Endothelial cell of umbilical vein (primary cell): ENCODE data around the gene MBOAT1. TPM values are rescaled to one million over a fixed set of nuclear protein-coding genes. Genes with fewer than 3 reads are reported as not detected.

Source experiments
- BruUV-seq: library from RNA; stranded (reverse); fragments of 400-500 nt; replicated peaks from 2 replicates; lab custom pipeline; 2021; lab: Mats Ljungman, UMichigan
- CTCF ChIA-PET: fragments of 300-600, 350-600 bp; sonication (Branson Sonifier 250); formaldehyde crosslinking; loops from one replicate; lab custom pipeline; 2021; ENCODE audit warnings: antibody characterized with exemption, inconsistent platforms; lab: Charles Lee
- POLR2A ChIA-PET: fragments of 300-600, 350-600 bp; sonication (Branson Sonifier 250); formaldehyde crosslinking; loops from one replicate; lab custom pipeline; 2021; ENCODE audit warnings: antibody characterized with exemption, inconsistent platforms; lab: Charles Lee
- DNase-seq: peaks from one replicate; pipeline ENCODE4 v3.0.0-alpha.2; 2011; ENCODE audit warnings: low read depth, low spot score
- FAIRE-seq: peaks from 2 replicates; lab custom pipeline; 2011; peaks lifted over from hg19 to GRCh38; lab: Jason Lieb, UNC
- H2AFZ ChIP-seq: 2 replicates; pipeline ENCODE4 v1.6.0; 2012; ENCODE audit warnings: low read depth, low read length, control low read depth, inconsistent platforms
- H3K27ac ChIP-seq: 2 replicates; pipeline ENCODE4 v1.5.1; 2011; ENCODE audit warnings: low read depth, mild to moderate bottlenecking, control low read depth, low read length, moderate library complexity; ENCODE audit not compliant: insufficient read depth
- H3K27me3 ChIP-seq, 2 experiments: 2 replicates each; pipeline versions ENCODE4 v1.6.0 to v1.6.1; 2011; ENCODE audit warnings: low read length in 2 of 2, mixed read lengths in 1 of 2; ENCODE audit not compliant: control insufficient read depth in 2 of 2, insufficient read depth in 2 of 2
- H3K36me3 ChIP-seq, 2 experiments: 2 replicates in 1 of 2; 3 replicates in 1 of 2; pipeline ENCODE4 v1.5.1; 2011; ENCODE audit warnings: low read length in 2 of 2, mild to moderate bottlenecking in 1 of 2, moderate library complexity in 1 of 2; ENCODE audit not compliant: control insufficient read depth in 2 of 2, insufficient read depth in 2 of 2; ENCODE audit errors: extremely low read depth in 1 of 2
- H3K4me1 ChIP-seq: 3 replicates; pipeline ENCODE4 v1.5.1; 2011; ENCODE audit warnings: mild to moderate bottlenecking, low read length; ENCODE audit not compliant: control insufficient read depth, insufficient read depth; ENCODE audit errors: extremely low read depth
- H3K4me2 ChIP-seq: 2 replicates; pipeline ENCODE4 v1.6.1; 2011; ENCODE audit warnings: low read length, control low read depth, mixed read lengths; ENCODE audit not compliant: insufficient read depth
- H3K4me3 ChIP-seq, 3 experiments: fragments of 200-600 bp in 1 of 3; sonication (generic), shearing (Covaris generic) in 1 of 3; replicated peaks in 1 of 3; 2 replicates each; pipeline ENCODE4 v1.5.1; 2011 to 2016; ENCODE audit warnings: control low read depth in 3 of 3, low read length in 3 of 3, mild to moderate bottlenecking in 2 of 3, inconsistent platforms in 1 of 3, low read depth in 1 of 3, moderate library complexity in 1 of 3; ENCODE audit not compliant: insufficient read depth in 1 of 3
- H3K79me2 ChIP-seq: 2 replicates; pipeline ENCODE4 v1.6.0; 2012; ENCODE audit warnings: low read length, inconsistent platforms; ENCODE audit not compliant: control insufficient read depth, insufficient read depth
- H3K9ac ChIP-seq: replicated peaks from 2 replicates; pipeline ENCODE3; 2011; ENCODE audit warnings: low read length, control low read depth; ENCODE audit not compliant: insufficient read depth; ENCODE audit errors: extremely low read depth
- H3K9me1 ChIP-seq: replicated peaks from 3 replicates; pipeline ENCODE4 v1.6.0; 2011; ENCODE audit warnings: mild to moderate bottlenecking, low read length; ENCODE audit not compliant: control insufficient read depth, insufficient read depth; ENCODE audit errors: extremely low read depth
- H3K9me3 ChIP-seq: replicated peaks from 2 replicates; pipeline ENCODE4 v1.5.1; 2012; ENCODE audit warnings: low read length, inconsistent platforms; ENCODE audit not compliant: control insufficient read depth, insufficient read depth
- H4K20me1 ChIP-seq: replicated peaks from 2 replicates; pipeline ENCODE3; 2011; ENCODE audit warnings: mild to moderate bottlenecking, low read length; ENCODE audit not compliant: control insufficient read depth, insufficient read depth; ENCODE audit errors: extremely low read depth
- EZH2 ChIP-seq: IDR thresholded peaks from 2 replicates; pipeline ENCODE4 v1.6.1; 2012; ENCODE audit warnings: borderline replicate concordance, low read depth, mild to moderate bottlenecking, moderate library complexity, low read length, inconsistent platforms; ENCODE audit not compliant: severe bottlenecking
- FOS ChIP-seq: IDR thresholded peaks from 2 replicates; pipeline ENCODE4 v1.6.1; 2011; ENCODE audit warnings: mild to moderate bottlenecking, low read length, moderate library complexity, borderline replicate concordance; ENCODE audit not compliant: insufficient read depth
- GATA2 ChIP-seq: IDR thresholded peaks from 2 replicates; pipeline ENCODE4 v1.7.0; 2011; ENCODE audit warnings: low read depth, mild to moderate bottlenecking, moderate library complexity, mixed read lengths, low read length; ENCODE audit not compliant: insufficient read length, insufficient read depth
- MAX ChIP-seq: IDR thresholded peaks from 2 replicates; pipeline ENCODE4 v1.6.1; 2011; ENCODE audit not compliant: insufficient read depth, insufficient read length
- MYC ChIP-seq: IDR thresholded peaks from one replicate; pipeline ENCODE4 v1.6.1; 2011; ENCODE audit warnings: mild to moderate bottlenecking, low read depth, low read length
- POLR2A ChIP-seq: IDR thresholded peaks from 2 replicates; pipeline ENCODE4 v1.6.1; 2012; ENCODE audit warnings: low read depth, mild to moderate bottlenecking, control low read depth, low read length
- POLR2AphosphoS5 ChIP-seq: IDR thresholded peaks from 2 replicates; pipeline ENCODE4 v1.6.1; 2012; ENCODE audit warnings: low read depth, mild to moderate bottlenecking, control low read depth, low read length, moderate library complexity; ENCODE audit not compliant: insufficient read depth
- dilution Hi-C: fragments of 300-500 bp; cut with MboI; formaldehyde crosslinking; loops from one replicate; pipeline ENCODE4 v1.15.0; 2019; ENCODE audit warnings: low sequenced_read_pairs; ENCODE audit not compliant: extremely low pct_ligation_motif_present
- intact Hi-C: fragments of 100-400 bp; cut with micrococcal nuclease; formaldehyde crosslinking; loops from one replicate; pipeline ENCODE4 v1.10.0; 2022
- polyA plus RNA-seq, 4 experiments: library from polyadenylated mRNA; depleted of rRNA in 3 of 4; stranded (reverse) in 3 of 4; unstranded in 1 of 4; fragments of >200 nt; gene quantifications; 2 replicates each; pipeline versions ENCODE4 v1.2.1 to v1.2.3, GENCODE V29; 2011 to 2012; ENCODE audit warnings: missing spikeins in 1 of 4
- total RNA-seq: library from RNA; stranded (reverse); gene quantifications from 2 replicates; pipeline ENCODE4 v1.2.3, GENCODE V29; 2021

The MBOAT1 gene
- total and polyA plus RNA-seq, 2 donors (not counting 3 experiments of a cell fraction or from before 2014, with no cell fraction given) = 2.1 to 5.4 TPM

DNA sequence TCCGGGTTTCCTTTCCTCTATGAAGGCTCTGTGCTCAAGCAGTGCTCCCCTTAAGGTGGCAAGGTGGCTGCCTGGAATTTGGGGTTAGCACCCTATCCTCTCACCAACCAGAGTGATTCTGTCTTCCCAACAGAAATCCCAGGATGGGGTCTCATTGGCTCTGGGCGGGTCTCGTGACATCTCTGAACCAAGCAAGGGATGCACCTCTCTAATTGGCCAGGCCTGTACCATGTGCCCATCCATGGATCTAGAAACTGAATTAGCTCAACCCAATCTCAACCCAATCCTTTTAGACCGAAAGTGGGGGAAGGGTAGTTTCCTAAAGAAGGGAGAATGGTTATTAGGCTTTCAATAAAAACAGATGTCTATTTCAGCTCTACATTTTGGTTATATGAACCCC is 17.6 kb upstream of the MBOAT1 start:
- BruUV-seq = no TSS peak
- no peak for DNase-seq
- dilution Hi-C loops = no loop called here
- no peak overlapping the region for H3K4me3 ChIP-seq
- no peak overlapping the region for H3K27ac ChIP-seq
- H3K27me3 ChIP-seq = peaks cover 2% of the 10 kb centered on the region in 2 experiments
- no peak for FAIRE-seq
- no peaks in the 10 kb centered on the region for H3K4me1 ChIP-seq
- no peak overlapping the region for H3K4me2 ChIP-seq
- CTCF ChIA-PET = no interaction called here
- H3K79me2 ChIP-seq = no peaks in the 10 kb centered on the region
- no peak overlapping the region for H2AFZ ChIP-seq
- intact Hi-C loops = no loop called here
- POLR2A ChIA-PET = no interaction called here
- H3K9ac ChIP-seq = no peak overlapping the region
- no peaks in the 10 kb centered on the region for H3K9me3 ChIP-seq
- TF ChIP-seq MAX = no peak
- TF ChIP-seq EZH2 = no peak
- no peak for TF ChIP-seq GATA2
- TF ChIP-seq MYC = no peak
- no peaks in the 10 kb centered on the region for H3K36me3 ChIP-seq
- no peaks in the 10 kb centered on the region for H3K9me1 ChIP-seq
- H4K20me1 ChIP-seq = no peaks in the 10 kb centered on the region

DNA sequence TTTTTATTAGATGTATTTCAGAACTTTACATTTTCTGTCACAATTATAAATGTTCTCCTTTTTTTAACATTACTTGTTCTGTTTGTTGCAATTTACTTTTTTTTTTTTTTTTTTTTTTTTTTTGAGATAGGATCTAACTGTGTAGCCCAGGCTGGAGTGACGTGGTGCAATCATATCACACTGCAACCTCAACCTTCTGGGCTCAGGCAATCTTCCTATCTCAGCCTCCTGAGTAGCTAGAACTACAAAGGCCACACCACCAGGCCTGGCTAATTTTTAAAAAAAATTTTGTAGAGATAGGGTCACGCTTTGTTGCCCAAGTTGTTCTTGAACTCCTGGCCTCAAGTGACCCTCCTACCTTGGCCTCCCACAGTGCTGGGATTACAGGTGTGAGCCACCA is 15.1 kb upstream of the MBOAT1 start:
- TF ChIP-seq MAX (no peak), MYC (no peak), FOS (no peak), EZH2 (no peak), POLR2AphosphoS5 (no peak), GATA2 (no peak), POLR2A (no peak)
- no TSS peak for BruUV-seq
- peaks cover 2% of the 10 kb centered on the region in 2 experiments for H3K27me3 ChIP-seq
- intact Hi-C loops = no loop called here
- H3K4me1 ChIP-seq = no peaks in the 10 kb centered on the region
- H3K36me3 ChIP-seq = no peaks in the 10 kb centered on the region
- H3K27ac ChIP-seq = no peak overlapping the region
- POLR2A ChIA-PET = no interaction called here
- no peaks in the 10 kb centered on the region for H3K79me2 ChIP-seq
- no peak for DNase-seq
- H2AFZ ChIP-seq = no peak overlapping the region
- no peaks in the 10 kb centered on the region for H3K9me1 ChIP-seq
- no peak for FAIRE-seq
- no peak overlapping the region for H3K4me3 ChIP-seq
- H3K9ac ChIP-seq = no peak overlapping the region
- no peaks in the 10 kb centered on the region for H3K9me3 ChIP-seq
- no peaks in the 10 kb centered on the region for H4K20me1 ChIP-seq
- no peak overlapping the region for H3K4me2 ChIP-seq
- CTCF ChIA-PET = no interaction called here
- dilution Hi-C loops = no loop called here
